Smooth muscle cell (in vitro differentiated cells): ENCODE measurements around the gene MAPK8. TPM values are rescaled to one million over a fixed set of nuclear protein-coding genes. Genes with fewer than 3 reads are reported as not detected.

Source experiments
- DNase-seq: peaks from one replicate; lab custom pipeline; 2025; ENCODE audit not compliant: unreplicated experiment; lab: John Stamatoyannopoulos, UW
- H2AFZ ChIP-seq: fragments of 200-600 bp; sonication (generic); 2 replicates; pipeline ENCODE4 v1.6.0; 2016; ENCODE audit warnings: antibody characterized with exemption, low read depth, mild to moderate bottlenecking
- H3F3A ChIP-seq: fragments of 200-600 bp; sonication (generic); 2 replicates; pipeline ENCODE4 v1.6.0; 2017; ENCODE audit warnings: antibody characterized with exemption, low read depth
- H3K27ac ChIP-seq: fragments of 200-600 bp; sonication (generic); 2 replicates; pipeline ENCODE4 v1.5.1; 2016; ENCODE audit warnings: low read depth, mild to moderate bottlenecking
- H3K27me3 ChIP-seq: fragments of 200-600 bp; sonication (generic); 2 replicates; pipeline ENCODE4 v1.6.1; 2016; ENCODE audit warnings: low read depth, mild to moderate bottlenecking
- H3K36me3 ChIP-seq: fragments of 200-600 bp; sonication (generic); 2 replicates; pipeline ENCODE4 v1.5.1; 2016; ENCODE audit warnings: low read depth
- H3K4me1 ChIP-seq: fragments of 200-600 bp; sonication (generic); 2 replicates; pipeline ENCODE4 v1.5.1; 2016; ENCODE audit warnings: low read depth
- H3K4me2 ChIP-seq: fragments of 200-600 bp; sonication (generic); 2 replicates; pipeline ENCODE4 v1.6.0; 2016; ENCODE audit warnings: mild to moderate bottlenecking
- H3K4me3 ChIP-seq: fragments of 200-600 bp; sonication (generic); 2 replicates; pipeline ENCODE4 v1.5.1; 2016; ENCODE audit warnings: mild to moderate bottlenecking
- H3K79me2 ChIP-seq: fragments of 200-600 bp; sonication (generic); 2 replicates; pipeline ENCODE4 v1.6.0; 2016; ENCODE audit warnings: low read depth, mild to moderate bottlenecking
- H3K9ac ChIP-seq: fragments of 200-600 bp; sonication (generic); 2 replicates; pipeline ENCODE4 v1.6.0; 2016; ENCODE audit warnings: low read depth
- H3K9me3 ChIP-seq: fragments of 200-600 bp; sonication (generic); replicated peaks from 2 replicates; pipeline ENCODE4 v1.5.1; 2016; ENCODE audit warnings: low read depth
- H4K20me1 ChIP-seq: fragments of 200-600 bp; sonication (generic); 2 replicates; pipeline ENCODE4 v1.6.0; 2016; ENCODE audit warnings: low read depth
- CTCF ChIP-seq: fragments of 200-600 bp; sonication (generic); IDR thresholded peaks from 2 replicates; pipeline ENCODE4 v1.5.1; 2017; ENCODE audit warnings: borderline replicate concordance, mild to moderate bottlenecking, antibody characterized with exemption; ENCODE audit not compliant: insufficient read depth, poor library complexity, severe bottlenecking
- WGBS: methylation state at CpG from one replicate; pipeline ENCODE4 v1.1.7; 2016; ENCODE audit warnings: low lambda C conversion rate; 5-methylcytosine and 5-hydroxymethylcytosine counted together
- polyA plus RNA-seq: library from polyadenylated mRNA; unstranded; fragments of >200 nt; fragmentation: Nextera tagmentation; extraction: Ambion mirVana; gene quantifications from 2 replicates; pipeline ENCODE4 v1.2.1, GENCODE V29; 2016
- total RNA-seq: library from RNA; depleted of rRNA; stranded (reverse); fragments of >200 nt; gene quantifications from 2 replicates; pipeline ENCODE4 v1.2.3, GENCODE V29; 2014

The MAPK8 gene
- total and polyA plus RNA-seq, 2 experiments from 2014 or later = 13.1 to 45.5 TPM

GRCh38 chr10:48314107-48314506 is 7.6 kb downstream of the MAPK8 start:
- peaks cover 99% of the 10 kb centered on the region for H4K20me1 ChIP-seq

GRCh38 chr10:48316236-48316635 is 9.8 kb downstream of the MAPK8 start:
- H3K4me3 ChIP-seq = no peak overlapping the region
- no peak overlapping the region for H3K4me2 ChIP-seq
- no peak overlapping the region for H2AFZ ChIP-seq
- 97% methylated on average over 4 of the region's 4 CpGs for whole genome bisulfite sequencing
- TF ChIP-seq CTCF = no peak
- no peak for DNase-seq
- no peaks in the 10 kb centered on the region for H3K36me3 ChIP-seq
- H4K20me1 ChIP-seq = peaks cover 99% of the 10 kb centered on the region
- H3K79me2 ChIP-seq = peaks cover 72% of the 10 kb centered on the region
- H3K9ac ChIP-seq = no peak overlapping the region
- H3K27ac ChIP-seq = no peak overlapping the region
- H3K27me3 ChIP-seq = no peaks in the 10 kb centered on the region
- no peaks in the 10 kb centered on the region for H3K9me3 ChIP-seq
- H3K4me1 ChIP-seq = no peaks in the 10 kb centered on the region
- H3F3A ChIP-seq = peaks cover 3% of the 10 kb centered on the region

More at GRCh38 chr10:48314107-48314506, 7.6 kb downstream of the MAPK8 start:
- Histone ChIP-seq H3K9ac (no peak overlapping the region), H3K27me3 (no peaks in the 10 kb centered on the region), H3F3A (peaks cover 3% of the 10 kb centered on the region), H3K9me3 (no peaks in the 10 kb centered on the region), H3K4me2 (no peak overlapping the region), H3K36me3 (no peaks in the 10 kb centered on the region), H2AFZ (no peak overlapping the region), H3K79me2 (peaks cover 83% of the 10 kb centered on the region), H3K4me3 (no peak overlapping the region), H3K4me1 (peaks cover 1% of the 10 kb centered on the region), H3K27ac (no peak overlapping the region)
- WGBS = 94% methylated on average over 2 of the region's 2 CpGs
- DNase-seq = no peak
- no peak for TF ChIP-seq CTCF

GRCh38 chr10:48317321-48317990 is 11.0 kb downstream of the MAPK8 start:
- H2AFZ ChIP-seq = no peak overlapping the region
- no peaks in the 10 kb centered on the region for H3K27me3 ChIP-seq
- WGBS = 73% methylated on average over 8 of the region's 8 CpGs
- H3K4me3 ChIP-seq = no peak overlapping the region
- H3F3A ChIP-seq = no peaks in the 10 kb centered on the region
- no peak for TF ChIP-seq CTCF
- no peak overlapping the region for H3K4me2 ChIP-seq
- peaks cover 72% of the 10 kb centered on the region for H3K79me2 ChIP-seq
- H4K20me1 ChIP-seq = peaks cover 99% of the 10 kb centered on the region
- H3K9me3 ChIP-seq = no peaks in the 10 kb centered on the region
- H3K4me1 ChIP-seq = no peaks in the 10 kb centered on the region
- DNase-seq = no peak
- no peak overlapping the region for H3K27ac ChIP-seq
- H3K9ac ChIP-seq = no peak overlapping the region
- H3K36me3 ChIP-seq = no peaks in the 10 kb centered on the region

GRCh38 chr10:48322017-48322416 is 15.5 kb downstream of the MAPK8 start:
- H3F3A ChIP-seq = no peaks in the 10 kb centered on the region
- H3K36me3 ChIP-seq = no peaks in the 10 kb centered on the region
- 100% methylated on average over 3 of the region's 3 CpGs for whole genome bisulfite sequencing
- H3K4me1 ChIP-seq = no peaks in the 10 kb centered on the region
- DNase-seq = no peak
- H3K4me3 ChIP-seq = no peak overlapping the region
- H3K79me2 ChIP-seq = peaks cover 67% of the 10 kb centered on the region
- no peaks in the 10 kb centered on the region for H3K27me3 ChIP-seq
- TF ChIP-seq CTCF = no peak
- H2AFZ ChIP-seq = no peak overlapping the region
- no peak overlapping the region for H3K9ac ChIP-seq
- H3K27ac ChIP-seq = no peak overlapping the region
- H3K9me3 ChIP-seq = no peaks in the 10 kb centered on the region
- peaks cover 98% of the 10 kb centered on the region for H4K20me1 ChIP-seq
- no peak overlapping the region for H3K4me2 ChIP-seq
